ENCODE measurements around the gene GLRA1. TPM values are rescaled to one million over a fixed set of nuclear protein-coding genes. Genes with fewer than 3 reads are reported as not detected.

GLRA1 gene
- polyA plus RNA-seq, 3 donors, result not detected

DNA sequence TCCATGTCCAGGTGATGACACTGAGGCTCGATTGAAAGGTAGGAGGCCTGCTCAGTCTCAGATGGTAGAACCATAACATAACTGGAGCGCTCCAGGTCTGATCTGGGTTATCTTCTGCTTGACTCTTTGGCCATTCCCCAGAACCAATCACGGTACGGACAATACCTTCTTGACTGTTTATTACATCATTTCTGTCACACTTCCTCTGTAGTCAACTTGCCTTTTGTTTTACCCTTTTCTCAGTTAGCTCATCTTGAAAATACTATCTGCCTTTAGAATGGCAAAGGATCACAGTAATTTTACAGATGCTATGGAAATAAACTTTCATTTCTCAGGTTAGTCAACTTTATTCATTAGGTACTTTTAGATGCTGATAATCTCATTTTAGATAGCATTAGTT is 22.4 kb downstream of the GLRA1 start:
- Histone ChIP-seq H3K79me2 (ENCODE audit: insufficient read depth, low read length) (no peaks in the 10 kb centered on the region), H3K9ac (ENCODE audit: insufficient read depth, low read length, poor library complexity, severe bottlenecking) (no peak overlapping the region), H3K9me3 (replicated peaks in 1 of 2; ENCODE audit: control insufficient read depth in 1 of 2, insufficient read depth in 1 of 2, low read length in 2 of 2) (no peaks in the 10 kb centered on the region), H3K4me3 (replicated peaks in 1 of 3; ENCODE audit: low read depth in 2 of 3, low read length in 3 of 3) (no peak overlapping the region), H4K20me1 (ENCODE audit: insufficient read depth, low read length) (no peaks in the 10 kb centered on the region), H3K4me1 (ENCODE audit: control insufficient read depth in 1 of 2, insufficient read depth in 2 of 2, low read length in 2 of 2) (no peaks in the 10 kb centered on the region), H2AFZ (ENCODE audit: insufficient read depth, low read depth, low read length, poor library complexity, severe bottlenecking) (no peak overlapping the region), H3K27me3 (ENCODE audit: control insufficient read depth in 2 of 2, insufficient read depth in 2 of 2, low read length in 2 of 2) (no peaks in the 10 kb centered on the region), H3K4me2 (replicated peaks; ENCODE audit: extremely low read depth, low read length, poor library complexity, severe bottlenecking) (no peak overlapping the region), H3K27ac (ENCODE audit: low read depth in 1 of 2, low read length in 2 of 2) (no peak overlapping the region), H3K36me3 (replicated peaks in 1 of 2; ENCODE audit: control insufficient read depth in 1 of 2, insufficient read depth in 2 of 2, low read length in 2 of 2) (no peaks in the 10 kb centered on the region)
- intact Hi-C loops (cut with micrococcal nuclease), result no loop called here
- no peak for DNase-seq
- WGBS (ENCODE audit: insufficient coverage), result 84% methylated on average over 2 of the region's 4 CpGs
- Mint-ChIP-seq H3K4me1 (no peaks in the 10 kb centered on the region), H3K27me3 (ENCODE audit: low read depth in 3 of 3) (peaks cover 0 to 7% (median 6%) of the 10 kb centered on the region in 3 donors), H3K36me3 (no peaks in the 10 kb centered on the region), H3K27ac (no peak overlapping the region), H3K9me3 (peaks cover 0 to 3% (median 0%) of the 10 kb centered on the region in 7 donors), H3K4me3 (no peak overlapping the region)
- TF ChIP-seq, protein P1, sequence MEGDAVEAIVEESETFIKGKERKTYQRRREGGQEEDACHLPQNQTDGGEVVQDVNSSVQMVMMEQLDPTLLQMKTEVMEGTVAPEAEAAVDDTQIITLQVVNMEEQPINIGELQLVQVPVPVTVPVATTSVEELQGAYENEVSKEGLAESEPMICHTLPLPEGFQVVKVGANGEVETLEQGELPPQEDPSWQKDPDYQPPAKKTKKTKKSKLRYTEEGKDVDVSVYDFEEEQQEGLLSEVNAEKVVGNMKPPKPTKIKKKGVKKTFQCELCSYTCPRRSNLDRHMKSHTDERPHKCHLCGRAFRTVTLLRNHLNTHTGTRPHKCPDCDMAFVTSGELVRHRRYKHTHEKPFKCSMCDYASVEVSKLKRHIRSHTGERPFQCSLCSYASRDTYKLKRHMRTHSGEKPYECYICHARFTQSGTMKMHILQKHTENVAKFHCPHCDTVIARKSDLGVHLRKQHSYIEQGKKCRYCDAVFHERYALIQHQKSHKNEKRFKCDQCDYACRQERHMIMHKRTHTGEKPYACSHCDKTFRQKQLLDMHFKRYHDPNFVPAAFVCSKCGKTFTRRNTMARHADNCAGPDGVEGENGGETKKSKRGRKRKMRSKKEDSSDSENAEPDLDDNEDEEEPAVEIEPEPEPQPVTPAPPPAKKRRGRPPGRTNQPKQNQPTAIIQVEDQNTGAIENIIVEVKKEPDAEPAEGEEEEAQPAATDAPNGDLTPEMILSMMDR (IDR thresholded peaks at IDR 0.05), result no peak

DNA sequence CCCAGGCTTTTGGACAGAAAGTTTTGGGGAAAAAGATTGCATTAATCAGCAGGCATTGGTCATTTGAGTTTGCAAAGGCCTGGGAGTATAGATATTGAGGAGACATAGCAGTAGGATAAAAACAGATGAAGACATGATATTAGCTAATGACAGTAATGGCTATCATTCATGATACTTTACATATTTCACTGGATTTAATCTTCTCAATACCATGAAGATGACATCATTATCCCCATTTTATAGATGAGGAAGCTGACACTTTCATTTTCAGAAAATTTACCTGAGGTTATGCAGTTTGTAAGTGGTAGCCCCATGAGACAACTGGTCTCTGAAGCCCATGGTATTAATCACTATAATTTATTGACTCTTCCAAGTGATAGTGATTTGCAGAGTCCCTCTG is 23.0 kb downstream of the GLRA1 start:
- no peak overlapping the region for H2AFZ ChIP-seq (ENCODE audit: insufficient read depth, low read depth, low read length, poor library complexity, severe bottlenecking)
- H3K36me3 ChIP-seq (replicated peaks in 1 of 2; ENCODE audit: control insufficient read depth in 1 of 2, insufficient read depth in 2 of 2, low read length in 2 of 2), result no peaks in the 10 kb centered on the region
- no peaks in the 10 kb centered on the region for H3K9me3 ChIP-seq (replicated peaks in 1 of 2; ENCODE audit: control insufficient read depth in 1 of 2, insufficient read depth in 1 of 2, low read length in 2 of 2)
- H3K27ac ChIP-seq (ENCODE audit: low read depth in 1 of 2, low read length in 2 of 2), result no peak overlapping the region
- no peaks in the 10 kb centered on the region for H3K4me1 ChIP-seq (ENCODE audit: control insufficient read depth in 1 of 2, insufficient read depth in 2 of 2, low read length in 2 of 2)
- H3K9ac ChIP-seq (ENCODE audit: insufficient read depth, low read length, poor library complexity, severe bottlenecking), result no peak overlapping the region
- no peaks in the 10 kb centered on the region for H4K20me1 ChIP-seq (ENCODE audit: insufficient read depth, low read length)
- H3K4me2 ChIP-seq (replicated peaks; ENCODE audit: extremely low read depth, low read length, poor library complexity, severe bottlenecking), result no peak overlapping the region
- Mint-ChIP-seq H3K9me3 (peaks cover 0 to 3% (median 0%) of the 10 kb centered on the region in 7 donors), H3K36me3 (no peaks in the 10 kb centered on the region), H3K27ac (no peak overlapping the region), H3K4me3 (no peak overlapping the region), H3K4me1 (no peaks in the 10 kb centered on the region), H3K27me3 (ENCODE audit: low read depth in 3 of 3) (peaks cover 0 to 7% (median 6%) of the 10 kb centered on the region in 3 donors)
- DNase-seq, result no peak
- TF ChIP-seq, protein P1 (IDR thresholded peaks at IDR 0.05), result no peak
- no peaks in the 10 kb centered on the region for H3K27me3 ChIP-seq (ENCODE audit: control insufficient read depth in 2 of 2, insufficient read depth in 2 of 2, low read length in 2 of 2)
- H3K4me3 ChIP-seq (replicated peaks in 1 of 3; ENCODE audit: low read depth in 2 of 3, low read length in 3 of 3), result no peak overlapping the region
- H3K79me2 ChIP-seq (ENCODE audit: insufficient read depth, low read length), result no peaks in the 10 kb centered on the region
- intact Hi-C loops (cut with micrococcal nuclease), result no loop called here
